Memory B cell (primary cell): ENCODE measurements around the gene ADCY2.

Experiments used
- ATAC-seq: fragments of 150-1000 bp; cut with Tn5 transposase; 2 replicates; pipeline ENCODE4 v1.10.0; 2021; ENCODE audit warnings: low read depth, mild to moderate bottlenecking, moderate library complexity
- DNase-seq, 2 donors: peaks; one replicate each; pipeline ENCODE4 v3.0.0; 2022; ENCODE audit warnings: low spot score in 2 of 2
- H3K27ac Mint-ChIP-seq: one replicate; pipeline ENCODE4 v1.8.0; 2022; ENCODE audit warnings: mild to moderate bottlenecking, moderate library complexity, mixed read lengths
- H3K27me3 Mint-ChIP-seq: one replicate; pipeline ENCODE4 v1.8.0; 2022; ENCODE audit warnings: mixed read lengths
- H3K36me3 Mint-ChIP-seq: one replicate; pipeline ENCODE4 v1.8.0; 2022; ENCODE audit warnings: mild to moderate bottlenecking, mixed read lengths
- H3K4me1 Mint-ChIP-seq: one replicate; pipeline ENCODE4 v1.8.0; 2022; ENCODE audit warnings: mixed read lengths
- H3K4me3 Mint-ChIP-seq: one replicate; pipeline ENCODE4 v1.8.0; 2022; ENCODE audit warnings: mild to moderate bottlenecking, moderate library complexity, mixed read lengths
- H3K9me3 Mint-ChIP-seq: one replicate; pipeline ENCODE4 v1.8.0; 2022; ENCODE audit warnings: mixed read lengths

Gene ADCY2

GRCh38 chr5:7794311-7794710 lies 398.4 kb downstream of the ADCY2 start:
- Mint-ChIP-seq H3K4me1 (no peaks in the 10 kb centered on the region), H3K36me3 (no peaks in the 10 kb centered on the region), H3K4me3 (no peak overlapping the region), H3K27me3 (peaks cover 4% of the 10 kb centered on the region), H3K9me3 (no peaks in the 10 kb centered on the region), H3K27ac (no peak overlapping the region)
- DNase-seq, result no peak
- ATAC-seq, result no peak

- Mint-ChIP-seq H3K27me3 (peaks cover 4% of the 10 kb centered on the region), H3K4me1 (no peaks in the 10 kb centered on the region), H3K4me3 (no peak overlapping the region), H3K27ac (no peak overlapping the region), H3K9me3 (no peaks in the 10 kb centered on the region), H3K36me3 (no peaks in the 10 kb centered on the region)
- ATAC-seq, result no peak
- no peak for DNase-seq
Measured at GRCh38 chr5:7794823-7795222, 398.9 kb downstream of the ADCY2 start.

GRCh38 chr5:7795306-7795705 lies 399.4 kb downstream of the ADCY2 start:
- H3K4me3 Mint-ChIP-seq, result no peak overlapping the region
- H3K9me3 Mint-ChIP-seq, result no peaks in the 10 kb centered on the region
- ATAC-seq, result no peak
- no peak overlapping the region for H3K27ac Mint-ChIP-seq
- no peaks in the 10 kb centered on the region for H3K36me3 Mint-ChIP-seq
- H3K27me3 Mint-ChIP-seq, result peaks cover 4% of the 10 kb centered on the region
- no peaks in the 10 kb centered on the region for H3K4me1 Mint-ChIP-seq
- DNase-seq, result no peak

GRCh38 chr5:7801891-7802614 lies 406.1 kb downstream of the ADCY2 start:
- H3K36me3 Mint-ChIP-seq, result no peaks in the 10 kb centered on the region
- H3K27me3 Mint-ChIP-seq, result no peaks in the 10 kb centered on the region
- no peak overlapping the region for H3K4me3 Mint-ChIP-seq
- H3K27ac Mint-ChIP-seq, result no peak overlapping the region
- DNase-seq, result no peak
- no peaks in the 10 kb centered on the region for H3K4me1 Mint-ChIP-seq
- ATAC-seq, result no peak
- no peaks in the 10 kb centered on the region for H3K9me3 Mint-ChIP-seq

- no peak overlapping the region for H3K4me3 Mint-ChIP-seq
- no peaks in the 10 kb centered on the region for H3K4me1 Mint-ChIP-seq
- ATAC-seq (no peak), DNase-seq (no peak)
- no peak overlapping the region for H3K27ac Mint-ChIP-seq
- no peaks in the 10 kb centered on the region for H3K36me3 Mint-ChIP-seq
- no peaks in the 10 kb centered on the region for H3K9me3 Mint-ChIP-seq
- no peaks in the 10 kb centered on the region for H3K27me3 Mint-ChIP-seq
Measured at GRCh38 chr5:7802855-7803254, 406.9 kb downstream of the ADCY2 start.

- no peak for ATAC-seq
- no peak overlapping the region for H3K4me3 Mint-ChIP-seq
- DNase-seq, result no peak
- H3K27ac Mint-ChIP-seq, result no peak overlapping the region
- no peaks in the 10 kb centered on the region for H3K9me3 Mint-ChIP-seq
- H3K4me1 Mint-ChIP-seq, result no peaks in the 10 kb centered on the region
- H3K36me3 Mint-ChIP-seq, result no peaks in the 10 kb centered on the region
- no peaks in the 10 kb centered on the region for H3K27me3 Mint-ChIP-seq
Measured at GRCh38 chr5:7803937-7804336, 408.0 kb downstream of the ADCY2 start.

- Mint-ChIP-seq H3K27me3 (no peaks in the 10 kb centered on the region), H3K4me3 (no peak overlapping the region), H3K9me3 (no peaks in the 10 kb centered on the region), H3K27ac (no peak overlapping the region), H3K36me3 (no peaks in the 10 kb centered on the region), H3K4me1 (no peaks in the 10 kb centered on the region)
- no peak for ATAC-seq
- no peak for DNase-seq
Measured at GRCh38 chr5:7805379-7805778, 409.4 kb downstream of the ADCY2 start.

- no peaks in the 10 kb centered on the region for H3K9me3 Mint-ChIP-seq
- no peak for ATAC-seq
- H3K27me3 Mint-ChIP-seq, result peaks cover 5% of the 10 kb centered on the region
- DNase-seq, result no peak
- H3K36me3 Mint-ChIP-seq, result no peaks in the 10 kb centered on the region
- no peak overlapping the region for H3K4me3 Mint-ChIP-seq
- H3K27ac Mint-ChIP-seq, result no peak overlapping the region
- no peaks in the 10 kb centered on the region for H3K4me1 Mint-ChIP-seq
Measured at GRCh38 chr5:7808998-7809397, 413.1 kb downstream of the ADCY2 start.

- H3K4me3 Mint-ChIP-seq, result no peak overlapping the region
- H3K4me1 Mint-ChIP-seq, result peaks cover 5% of the 10 kb centered on the region
- H3K36me3 Mint-ChIP-seq, result no peaks in the 10 kb centered on the region
- ATAC-seq (no peak), DNase-seq (no peak)
- no peaks in the 10 kb centered on the region for H3K9me3 Mint-ChIP-seq
- peaks cover 20% of the 10 kb centered on the region for H3K27me3 Mint-ChIP-seq
- H3K27ac Mint-ChIP-seq, result no peak overlapping the region
Measured at GRCh38 chr5:7811715-7812114, 415.8 kb downstream of the ADCY2 start.

- no peaks in the 10 kb centered on the region for H3K36me3 Mint-ChIP-seq
- H3K27me3 Mint-ChIP-seq, result peaks cover 22% of the 10 kb centered on the region
- no peak for DNase-seq
- H3K4me3 Mint-ChIP-seq, result no peak overlapping the region
- ATAC-seq, result no peak
- no peak overlapping the region for H3K27ac Mint-ChIP-seq
- peaks cover 5% of the 10 kb centered on the region for H3K4me1 Mint-ChIP-seq
- H3K9me3 Mint-ChIP-seq, result no peaks in the 10 kb centered on the region
Measured at GRCh38 chr5:7813007-7813406, 417.1 kb downstream of the ADCY2 start.

GRCh38 chr5:7813576-7813975 lies 417.6 kb downstream of the ADCY2 start:
- DNase-seq (no peak), ATAC-seq (no peak)
- Mint-ChIP-seq H3K9me3 (no peaks in the 10 kb centered on the region), H3K4me3 (no peak overlapping the region), H3K27ac (no peak overlapping the region), H3K4me1 (peaks cover 5% of the 10 kb centered on the region), H3K27me3 (peaks cover 22% of the 10 kb centered on the region), H3K36me3 (no peaks in the 10 kb centered on the region)

GRCh38 chr5:7814816-7815215 lies 418.9 kb downstream of the ADCY2 start:
- ATAC-seq, result no peak
- H3K4me3 Mint-ChIP-seq, result no peak overlapping the region

GRCh38 chr5:7815892-7816534 lies 420.1 kb downstream of the ADCY2 start:
- ATAC-seq (peak; percentile 59), DNase-seq (peak; percentile 28 to 41)
- H3K36me3 Mint-ChIP-seq, result no peaks in the 10 kb centered on the region
- no peaks in the 10 kb centered on the region for H3K9me3 Mint-ChIP-seq
- H3K4me1 Mint-ChIP-seq, result peaks cover 5% of the 10 kb centered on the region
- H3K4me3 Mint-ChIP-seq, result no peak overlapping the region
- H3K27me3 Mint-ChIP-seq, result peaks cover 27% of the 10 kb centered on the region
- no peak overlapping the region for H3K27ac Mint-ChIP-seq

More at GRCh38 chr5:7814816-7815215, 418.9 kb downstream of the ADCY2 start:
- no peak for DNase-seq
- H3K36me3 Mint-ChIP-seq, result no peaks in the 10 kb centered on the region
- H3K27ac Mint-ChIP-seq, result no peak overlapping the region
- peaks cover 25% of the 10 kb centered on the region for H3K27me3 Mint-ChIP-seq
- H3K9me3 Mint-ChIP-seq, result no peaks in the 10 kb centered on the region
- H3K4me1 Mint-ChIP-seq, result peaks cover 5% of the 10 kb centered on the region

GRCh38 chr5:7816535-7816901 lies 420.6 kb downstream of the ADCY2 start:
- Mint-ChIP-seq H3K27me3 (peaks cover 28% of the 10 kb centered on the region), H3K4me1 (peaks cover 5% of the 10 kb centered on the region), H3K36me3 (no peaks in the 10 kb centered on the region), H3K27ac (no peak overlapping the region), H3K4me3 (no peak overlapping the region), H3K9me3 (no peaks in the 10 kb centered on the region)
- DNase-seq, result no peak
- no peak for ATAC-seq

GRCh38 chr5:7822449-7822848 lies 426.5 kb downstream of the ADCY2 start:
- ATAC-seq, result no peak
- Mint-ChIP-seq H3K27me3 (peaks cover 10% of the 10 kb centered on the region), H3K36me3 (no peaks in the 10 kb centered on the region), H3K27ac (no peak overlapping the region), H3K9me3 (no peaks in the 10 kb centered on the region), H3K4me1 (no peaks in the 10 kb centered on the region), H3K4me3 (no peak overlapping the region)
- DNase-seq, result no peak
